Right ventricle myocardium inferior (tissue), 1 donor: ENCODE data around the gene ARL8B. TPM values are rescaled to one million over a fixed set of nuclear protein-coding genes. Genes with fewer than 3 reads are reported as not detected.
A peak's percentile ranks its signal among the peaks of the same experiment; 100 is the strongest.
"Not testable (repeated sequence)": the region's sequence is repeated elsewhere in the genome, so short reads cannot be mapped to it uniquely, and the experiment has no call there.

Experiments
- ATAC-seq: fragments of 200-7000 bp; cut with Tn5 transposase; one replicate; pipeline ENCODE4 v1.9.1; 2020; ENCODE audit warnings: mild to moderate bottlenecking, moderate library complexity
- DNase-seq: peaks from one replicate; pipeline ENCODE4 v3.0.0; 2021; ENCODE audit errors: missing footprints
- intact Hi-C: fragments of 100-400 bp; cut with DNase I; formaldehyde crosslinking; loops from one replicate; pipeline ENCODE4 v1.11.0; 2022
- long read RNA-seq: library from polyadenylated mRNA; unstranded; transcript quantifications from one replicate; pipeline ENCODE4 v2.0.0, GENCODE V29; 2021
- total RNA-seq: library from RNA; stranded (reverse); fragmentation: NEBNext Ultra II Directional; extraction: Animal tissue kit (Norgen Biotek cat#: 25700); gene quantifications from one replicate; pipeline ENCODE4 v1.2.1, GENCODE V29; 2021
- donor health status: DM: no; HTN: yes; CAD: no; lungs with severe emphysema.

ARL8B gene
- 67.3 TPM for total RNA-seq
- long read RNA-seq, transcript ARL8B-201 (7 exons, 3,005 nt): major isoform, 63 of 64 reads
- long read RNA-seq, partial matches to known transcripts: 0 of 64 reads
- long read RNA-seq, other reads (novel, unspliced or antisense): 1 of 64 reads

DNA sequence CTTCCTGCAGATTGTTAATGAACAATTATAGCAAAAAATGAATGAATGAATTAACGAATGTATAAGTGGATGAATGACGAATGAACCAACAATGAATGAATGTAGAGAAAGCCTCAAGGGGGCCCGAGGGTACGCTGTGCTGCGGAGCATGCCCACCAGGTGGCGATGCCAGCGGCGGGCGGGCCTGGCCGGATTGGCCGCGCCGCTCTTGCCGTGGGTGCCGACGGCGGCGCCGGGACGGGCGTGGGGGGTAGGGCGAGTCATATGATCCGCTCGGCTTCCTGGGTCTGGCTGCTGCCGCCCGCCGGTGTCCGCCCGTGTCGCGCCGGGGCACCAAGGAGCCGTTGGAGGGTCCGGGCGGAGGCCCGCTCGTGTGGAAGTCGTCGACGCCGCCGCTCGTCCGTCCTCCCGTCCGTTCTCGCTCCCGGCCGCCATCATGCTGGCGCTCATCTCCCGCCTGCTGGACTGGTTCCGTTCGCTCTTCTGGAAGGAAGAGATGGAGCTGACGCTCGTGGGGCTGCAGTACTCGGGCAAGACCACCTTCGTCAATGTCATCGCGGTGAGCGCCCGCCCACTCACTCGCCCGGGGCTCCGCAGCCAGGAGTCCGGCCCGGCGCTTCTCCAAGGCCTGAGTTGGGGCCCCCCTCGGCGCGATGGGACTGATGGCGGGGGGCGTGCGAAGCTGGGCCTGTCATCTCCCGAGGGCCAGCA, at the start of gene ARL8B:
ARL8B (plus strand) TSS at position 263 of the 711 bp plus-strand sequence; CDS start at position 437, 174 bp downstream.
- intact Hi-C loops: loop anchor here (1.0 to 5.0 kb wide), 2 partner anchors 65 to 180 kb away; partner anchors contain the start of gene EDEM1
- DNase-seq (peak; percentile 95), ATAC-seq (peak; percentile 99)

- no peak for ATAC-seq
- intact Hi-C loops: no loop called here
- DNase-seq: no peak
Measured at GRCh38 chr3:5073374-5074085, 48.6 kb upstream of the ARL8B start.

- intact Hi-C loops: no loop called here
- ATAC-seq (no peak), DNase-seq (no peak)
Measured at GRCh38 chr3:5078151-5078550, 43.9 kb upstream of the ARL8B start.

- DNase-seq: no peak
- intact Hi-C loops: no loop called here
- ATAC-seq: no peak
Measured at GRCh38 chr3:5079761-5080160, 42.3 kb upstream of the ARL8B start.

- DNase-seq (no peak), ATAC-seq (peak; percentile 37)
- intact Hi-C loops: no loop called here
Measured at GRCh38 chr3:5080779-5081550, 41.1 kb upstream of the ARL8B start.

- intact Hi-C loops, DNase-seq, ATAC-seq: not testable (repeated sequence)
Measured at GRCh38 chr3:5081973-5082788, 39.9 kb upstream of the ARL8B start.

DNA sequence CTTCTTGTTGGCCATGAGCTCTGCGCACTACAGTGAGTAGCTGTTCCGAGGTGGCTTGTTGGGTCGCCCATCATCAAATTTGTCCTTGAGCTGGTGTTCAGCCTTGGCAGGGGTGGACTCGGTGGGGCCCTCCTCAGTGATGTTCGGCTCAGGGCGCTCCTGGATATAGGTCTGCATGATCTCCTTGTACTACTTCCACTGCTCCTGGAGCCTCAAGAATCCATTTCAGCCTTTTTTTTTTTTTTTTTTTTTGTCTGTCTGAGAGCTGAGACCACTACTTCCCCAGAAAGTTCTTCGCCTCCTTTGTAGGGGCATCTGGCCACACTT, 39.3 kb upstream of the ARL8B start:
- ATAC-seq (no peak), DNase-seq (no peak)
- intact Hi-C loops: no loop called here

DNA sequence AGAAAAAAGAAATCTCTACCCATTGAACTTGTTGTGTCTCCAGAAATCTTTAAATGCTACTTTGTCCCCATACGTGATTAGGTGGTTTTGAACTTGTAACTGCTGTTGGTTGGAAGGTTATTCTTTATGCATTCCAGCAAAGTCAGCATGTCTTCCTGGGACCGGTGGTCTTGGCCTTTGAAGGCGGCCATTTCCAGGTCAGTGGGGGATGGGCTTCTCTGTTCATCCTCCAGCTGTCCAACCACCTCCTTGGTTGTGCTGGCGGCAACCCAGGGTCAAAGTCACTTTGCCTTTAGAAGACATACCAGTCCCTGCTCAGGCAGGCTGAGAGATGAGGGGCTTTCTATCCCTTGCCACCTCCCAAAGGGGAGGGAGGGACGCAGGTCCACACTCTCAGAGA, 37.9 kb upstream of the ARL8B start:
- ATAC-seq (no peak), DNase-seq (no peak)
- intact Hi-C loops: no loop called here

- intact Hi-C loops: no loop called here
- DNase-seq (no peak), ATAC-seq (no peak)
Measured at GRCh38 chr3:5086708-5087107, 35.4 kb upstream of the ARL8B start.

DNA sequence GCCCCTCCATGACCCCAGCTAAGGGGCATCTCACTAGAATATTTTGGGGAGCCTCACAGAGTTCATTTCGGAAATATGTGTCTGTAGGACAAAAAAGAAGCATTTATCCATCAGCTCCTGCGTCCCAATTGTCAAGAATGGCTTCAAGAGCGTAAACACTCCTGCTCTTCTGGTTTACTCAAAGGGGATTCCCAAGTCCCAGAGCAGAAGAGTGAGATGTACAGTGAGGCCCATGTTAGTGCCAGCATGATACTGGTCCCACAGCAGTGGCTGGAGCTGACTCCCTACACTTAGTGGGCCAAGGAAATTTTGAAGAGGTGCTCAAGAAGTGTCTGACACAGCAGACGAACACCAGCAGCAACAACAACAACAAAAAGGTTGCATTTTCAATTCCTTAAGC, 34.9 kb upstream of the ARL8B start:
- intact Hi-C loops: no loop called here
- no peak for ATAC-seq

DNA sequence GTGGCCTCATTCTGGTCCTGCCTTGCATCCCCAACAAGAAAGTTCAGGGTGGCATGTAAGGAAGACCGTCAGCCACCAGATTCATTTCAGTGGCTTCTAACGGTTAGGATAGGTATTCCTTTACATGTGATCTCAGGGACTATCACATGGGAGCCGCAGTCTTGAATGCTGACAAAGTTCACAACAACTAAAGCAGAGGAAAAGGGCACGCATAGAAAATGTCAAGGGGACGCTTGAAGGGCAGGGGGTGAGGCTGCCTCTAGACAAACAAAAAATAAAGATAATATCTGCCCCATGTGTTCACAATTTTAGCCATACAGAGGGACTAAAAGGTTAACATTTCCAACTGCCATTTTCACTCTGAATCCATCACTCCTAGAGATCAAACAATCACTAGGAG, 31.9 kb upstream of the ARL8B start:
- intact Hi-C loops: no loop called here
- ATAC-seq (no peak), DNase-seq (no peak)

More for the DNA sequence above, 34.9 kb upstream of the ARL8B start:
- no peak for DNase-seq

DNA sequence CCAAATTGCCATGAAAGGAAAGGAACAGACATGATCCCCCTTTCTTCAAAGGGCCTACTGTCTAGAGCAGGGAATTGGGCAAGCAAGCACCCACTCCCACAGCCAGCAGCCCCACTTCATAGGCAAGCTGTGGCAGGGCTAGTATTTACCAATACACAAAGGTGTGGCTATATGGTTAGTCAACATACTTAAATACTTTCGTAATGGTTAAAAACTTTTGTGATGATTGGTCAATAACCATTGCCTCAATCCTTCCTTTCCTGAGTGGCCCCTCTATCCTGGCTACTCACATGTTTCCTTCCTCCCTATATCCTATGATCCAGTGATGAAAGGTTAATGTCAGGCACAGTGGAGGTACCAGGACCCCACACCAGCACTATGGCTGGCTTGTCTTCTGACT, 30.1 kb upstream of the ARL8B start:
- ATAC-seq (no peak), DNase-seq (no peak)
- intact Hi-C loops: no loop called here

DNA sequence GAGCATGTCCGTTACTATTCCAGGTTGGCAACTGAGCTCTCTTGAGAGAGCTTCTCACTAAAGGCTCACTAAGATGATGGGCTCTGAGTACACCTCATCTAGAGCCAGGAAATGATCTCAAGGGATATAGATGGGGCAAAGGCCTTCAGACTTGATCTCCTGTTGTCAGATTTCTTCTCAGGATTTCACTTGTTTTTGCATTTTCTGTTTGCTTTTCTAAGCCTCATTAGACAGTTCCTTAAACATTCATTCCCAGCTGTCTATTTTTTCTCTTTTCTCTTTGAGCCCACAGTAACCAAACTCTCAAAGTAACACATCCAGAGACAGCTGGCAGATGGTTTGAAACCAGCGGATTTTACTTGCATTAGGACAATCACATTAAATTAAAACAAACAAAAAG, 28.4 kb upstream of the ARL8B start:
- ATAC-seq: no peak
- DNase-seq: no peak
- intact Hi-C loops: no loop called here

GRCh38 chr3:5095886-5096285, 26.2 kb upstream of the ARL8B start:
- intact Hi-C loops: no loop called here
- peak; percentile 84 for ATAC-seq
- no peak for DNase-seq

DNA sequence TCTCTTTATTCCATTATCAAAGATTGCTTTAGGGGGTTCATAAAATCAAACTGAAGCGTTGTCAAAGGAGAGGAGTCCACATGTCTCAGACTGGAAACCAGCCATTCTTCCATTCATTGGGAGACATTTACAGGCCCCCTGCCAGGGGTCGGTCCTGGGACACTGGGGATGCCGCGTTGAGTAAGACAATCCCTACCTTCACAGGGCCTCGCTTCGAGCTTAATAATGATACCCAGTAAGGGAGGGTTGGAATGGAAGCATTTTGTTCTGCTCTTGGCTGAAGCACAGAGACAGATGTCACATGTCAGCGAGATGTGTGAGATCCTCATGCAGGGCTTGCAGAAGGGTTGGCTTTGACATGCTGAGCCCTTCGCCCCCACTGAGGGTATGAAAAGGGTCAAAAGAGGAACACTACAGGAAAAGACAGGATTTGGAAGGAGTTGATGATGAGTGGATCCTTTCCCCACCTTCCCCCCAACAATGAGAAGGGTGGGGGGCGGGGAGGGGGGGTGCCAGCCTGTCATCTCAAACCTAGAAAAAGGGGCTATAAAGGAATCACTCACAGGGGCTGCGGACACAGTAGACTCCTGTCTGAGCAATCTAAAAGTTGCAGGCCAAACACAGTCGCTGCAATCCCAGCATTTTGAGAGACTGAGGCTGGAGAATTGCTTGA, 25.6 kb upstream of the ARL8B start:
- no peak for DNase-seq
- ATAC-seq: peak; percentile 49
- intact Hi-C loops: no loop called here

DNA sequence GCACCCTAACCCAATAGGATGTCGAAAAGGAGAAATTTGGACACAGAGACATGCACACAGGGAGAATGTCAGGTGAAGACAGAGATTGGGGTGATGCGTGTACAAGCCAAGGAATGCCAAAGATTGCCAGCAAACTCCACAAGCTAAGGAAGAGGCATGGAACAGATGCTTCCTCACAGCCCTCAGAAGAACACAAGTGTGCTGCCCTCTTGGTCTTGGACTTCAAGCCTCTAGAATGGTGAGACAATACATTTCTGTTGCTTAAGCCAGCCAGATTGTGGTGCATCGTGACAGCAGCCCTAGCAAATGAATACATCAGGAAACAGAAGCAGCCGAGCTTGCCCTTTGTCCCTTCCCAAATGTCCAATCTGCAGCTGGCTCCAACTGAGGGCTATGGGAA, 23.7 kb upstream of the ARL8B start:
- DNase-seq: no peak
- intact Hi-C loops: no loop called here
- ATAC-seq: no peak

- DNase-seq (no peak), ATAC-seq (no peak)
- intact Hi-C loops: no loop called here
Measured at GRCh38 chr3:5102532-5102931, 19.6 kb upstream of the ARL8B start.

DNA sequence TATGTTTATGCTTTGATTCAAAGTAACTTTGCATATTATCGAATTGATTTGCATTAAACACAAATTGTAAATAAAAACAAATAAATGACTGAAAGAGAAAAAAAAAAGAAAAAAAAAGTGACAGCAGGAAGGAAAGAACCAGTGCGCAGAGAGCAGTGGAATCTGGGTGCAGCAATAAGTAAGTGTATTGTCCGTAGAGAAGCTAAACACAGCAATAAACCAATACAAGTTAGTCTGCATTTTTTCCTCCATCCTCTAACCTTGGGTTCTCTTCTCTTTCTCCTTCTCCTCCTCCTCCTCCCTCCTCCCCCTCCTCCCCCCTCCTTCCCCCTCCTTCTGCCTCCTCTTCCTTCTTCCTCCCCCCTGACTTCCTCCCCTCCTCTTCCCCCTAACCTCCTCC, 18.3 kb upstream of the ARL8B start:
- DNase-seq: no peak
- intact Hi-C loops: no loop called here
- no peak for ATAC-seq
